ENCODE measurements around the gene ZC3H12A. TPM values are rescaled to one million over a fixed set of nuclear protein-coding genes. Genes with fewer than 3 reads are reported as not detected.

ZC3H12A gene
- total RNA-seq, 1 experiment from 2014 or later, result 8.6 TPM

GRCh38 chr1:37478890-37479254 lies 4.5 kb downstream of the ZC3H12A start:
- peak; percentile 74 for DNase-seq (ENCODE audit: low read depth)

GRCh38 chr1:37479255-37480124 lies 5.1 kb downstream of the ZC3H12A start:
- peak; percentile 94 for DNase-seq (ENCODE audit: low read depth)

GRCh38 chr1:37480125-37480466 lies 5.7 kb downstream of the ZC3H12A start:
- DNase-seq (ENCODE audit: low read depth), result no peak

- DNase-seq (ENCODE audit: low read depth), result no peak
Measured at GRCh38 chr1:37480581-37481288, 6.4 kb downstream of the ZC3H12A start.

- no peak for DNase-seq (ENCODE audit: low read depth)
Measured at GRCh38 chr1:37481289-37482003, 7.1 kb downstream of the ZC3H12A start.

GRCh38 chr1:37482004-37482785 lies 7.8 kb downstream of the ZC3H12A start:
- DNase-seq (ENCODE audit: low read depth), result no peak

- no peak for DNase-seq (ENCODE audit: low read depth)
Measured at GRCh38 chr1:37482796-37483744, 8.7 kb downstream of the ZC3H12A start.

GRCh38 chr1:37483785-37484184 lies 9.4 kb downstream of the ZC3H12A start:
- DNase-seq (ENCODE audit: low read depth), result no peak

- no peak for DNase-seq (ENCODE audit: low read depth)
Measured at GRCh38 chr1:37484325-37485051, 10.1 kb downstream of the ZC3H12A start.

GRCh38 chr1:37485902-37486679 lies 11.7 kb downstream of the ZC3H12A start:
- DNase-seq (ENCODE audit: low read depth), result no peak

- peak; percentile 61 for DNase-seq (ENCODE audit: low read depth)
Measured at GRCh38 chr1:37486680-37487618, 12.6 kb downstream of the ZC3H12A start.

GRCh38 chr1:37487619-37487984 lies 13.2 kb downstream of the ZC3H12A start:
- DNase-seq (ENCODE audit: low read depth), result no peak

GRCh38 chr1:37493336-37494098 lies 19.1 kb downstream of the ZC3H12A start:
- no peak for DNase-seq (ENCODE audit: low read depth)

- no peak for DNase-seq (ENCODE audit: low read depth)
Measured at GRCh38 chr1:37495875-37496274, 21.5 kb downstream of the ZC3H12A start.

GRCh38 chr1:37497832-37498231 lies 23.5 kb downstream of the ZC3H12A start:
- no peak for DNase-seq (ENCODE audit: low read depth)

GRCh38 chr1:37498872-37499617 lies 24.7 kb downstream of the ZC3H12A start:
- DNase-seq (ENCODE audit: low read depth), result peak; percentile 88

- DNase-seq (ENCODE audit: low read depth), result no peak
Measured at GRCh38 chr1:37501661-37502060, 27.3 kb downstream of the ZC3H12A start.

Measured in M059J (cell line).